ENCODE data around the gene RTCB. TPM values are rescaled to one million over a fixed set of nuclear protein-coding genes. Genes with fewer than 3 reads are reported as not detected.

The RTCB gene
- total and polyA plus RNA-seq, 4 donors, result 48.7 to 71.9 (median 53.6) TPM

GRCh38 chr22:32407936-32408335, 4.1 kb downstream of the RTCB start:
- no peak overlapping the region for H3K4me3 ChIP-seq (ENCODE audit: low read length in 2 of 2)
- no peak overlapping the region for H3K27ac ChIP-seq (ENCODE audit: low read depth in 1 of 2, low read length in 2 of 2)
- H3K9me3 ChIP-seq (ENCODE audit: control insufficient read depth, low read length), result no peaks in the 10 kb centered on the region
- peaks cover 3 to 9% of the 10 kb centered on the region in 2 donors for H3K4me1 ChIP-seq (ENCODE audit: control insufficient read depth in 1 of 2, insufficient read depth in 2 of 2, low read length in 2 of 2)
- H3K27me3 ChIP-seq (ENCODE audit: control insufficient read depth in 1 of 2, insufficient read depth in 2 of 2, low read length in 1 of 2), result no peaks in the 10 kb centered on the region
- WGBS, 2 donors, result 48 to 71% methylated on average over 2 of the region's 2 CpGs
- intact Hi-C loops (cut with DNase I), result no loop called here
- peaks cover 7 to 11% of the 10 kb centered on the region in 2 donors for H3K36me3 ChIP-seq (ENCODE audit: control insufficient read depth in 1 of 2, insufficient read depth in 2 of 2, low read length in 1 of 2)
- ATAC-seq (ENCODE audit: low FRiP score) (no peak), DNase-seq (no peak)

- Histone ChIP-seq H3K9me3 (ENCODE audit: control insufficient read depth, low read length) (no peaks in the 10 kb centered on the region), H3K27me3 (ENCODE audit: control insufficient read depth in 1 of 2, insufficient read depth in 2 of 2, low read length in 1 of 2) (no peaks in the 10 kb centered on the region), H3K4me1 (ENCODE audit: control insufficient read depth in 1 of 2, insufficient read depth in 2 of 2, low read length in 2 of 2) (peaks cover 2 to 9% of the 10 kb centered on the region in 2 donors), H3K4me3 (ENCODE audit: low read length in 2 of 2) (no peak overlapping the region), H3K27ac (ENCODE audit: low read depth in 1 of 2, low read length in 2 of 2) (no peak overlapping the region), H3K36me3 (ENCODE audit: control insufficient read depth in 1 of 2, insufficient read depth in 2 of 2, low read length in 1 of 2) (peaks cover 7 to 11% of the 10 kb centered on the region in 2 donors)
- DNase-seq (no peak), ATAC-seq (ENCODE audit: low FRiP score) (no peak)
- WGBS, 2 donors, result 91 to 92% methylated on average over 3 of the region's 3 CpGs
- intact Hi-C loops (cut with DNase I), result no loop called here
Measured at GRCh38 chr22:32407312-32407711, 4.7 kb downstream of the RTCB start.

DNA sequence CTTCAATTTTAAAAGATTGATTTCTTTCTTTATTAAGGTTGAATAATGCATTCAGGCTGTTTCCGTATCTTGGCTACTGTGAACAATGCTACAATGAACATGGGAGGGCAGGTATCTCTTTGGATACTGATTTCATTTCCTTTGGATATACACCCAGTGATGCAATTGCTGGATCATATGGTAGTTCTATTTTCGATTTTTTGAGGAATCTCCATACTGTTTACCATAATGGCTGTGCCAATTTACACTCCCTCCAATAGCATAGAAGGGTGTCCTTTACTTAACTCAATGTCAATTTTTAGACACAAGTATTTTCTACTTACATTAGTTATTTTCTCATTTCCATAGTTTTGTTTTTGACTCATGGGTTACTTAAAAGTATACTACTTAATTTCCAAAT, 8.0 kb downstream of the RTCB start:
- ATAC-seq (ENCODE audit: low FRiP score) (no peak), DNase-seq (no peak)
- WGBS, 2 donors, result 84 to 87% methylated on average over 2 of the region's 2 CpGs
- Histone ChIP-seq H3K9me3 (ENCODE audit: control insufficient read depth, low read length) (no peaks in the 10 kb centered on the region), H3K27me3 (ENCODE audit: control insufficient read depth in 1 of 2, insufficient read depth in 2 of 2, low read length in 1 of 2) (no peaks in the 10 kb centered on the region), H3K4me3 (ENCODE audit: low read length in 2 of 2) (no peak overlapping the region), H3K27ac (ENCODE audit: low read depth in 1 of 2, low read length in 2 of 2) (no peak overlapping the region), H3K4me1 (ENCODE audit: control insufficient read depth in 1 of 2, insufficient read depth in 2 of 2, low read length in 2 of 2) (peaks cover 0 to 2% of the 10 kb centered on the region in 2 donors), H3K36me3 (ENCODE audit: control insufficient read depth in 1 of 2, insufficient read depth in 2 of 2, low read length in 1 of 2) (peaks cover 13% of the 10 kb centered on the region in 2 donors)
- intact Hi-C loops (cut with DNase I), result no loop called here

DNA sequence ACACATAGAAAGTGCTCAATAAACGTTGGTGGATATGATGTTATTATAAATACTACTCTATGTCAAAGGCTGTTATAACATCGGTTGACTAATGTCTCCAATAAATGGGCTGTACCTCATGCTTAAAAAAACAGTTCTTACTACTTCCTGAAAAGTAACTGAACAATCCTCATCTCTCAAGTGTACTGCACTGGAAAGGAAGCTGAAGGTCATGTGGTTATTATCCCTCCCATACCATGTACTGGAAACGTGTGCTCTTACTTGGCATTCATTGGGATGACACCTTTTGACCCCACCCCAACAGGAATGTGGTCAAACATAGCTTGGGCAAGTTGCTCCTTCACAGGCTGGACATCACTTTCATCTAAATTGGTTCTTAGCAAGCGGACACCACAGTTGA, 10.6 kb downstream of the RTCB start:
- H3K27ac ChIP-seq (ENCODE audit: low read depth in 1 of 2, low read length in 2 of 2), result no peak overlapping the region
- ATAC-seq (ENCODE audit: low FRiP score), result no peak
- H3K9me3 ChIP-seq (ENCODE audit: control insufficient read depth, low read length), result no peaks in the 10 kb centered on the region
- intact Hi-C loops (cut with DNase I), result no loop called here
- H3K36me3 ChIP-seq (ENCODE audit: control insufficient read depth in 1 of 2, insufficient read depth in 2 of 2, low read length in 1 of 2), result peaks cover 9 to 12% of the 10 kb centered on the region in 2 donors
- H3K4me3 ChIP-seq (ENCODE audit: low read length in 2 of 2), result no peak overlapping the region
- no peaks in the 10 kb centered on the region for H3K27me3 ChIP-seq (ENCODE audit: control insufficient read depth in 1 of 2, insufficient read depth in 2 of 2, low read length in 1 of 2)
- H3K4me1 ChIP-seq (ENCODE audit: control insufficient read depth in 1 of 2, insufficient read depth in 2 of 2, low read length in 2 of 2), result no peaks in the 10 kb centered on the region
- WGBS, 2 donors, result 74 to 77% methylated on average over 4 of the region's 4 CpGs
- DNase-seq, result no peak

GRCh38 chr22:32396746-32397145, 15.3 kb downstream of the RTCB start:
- no peak for ATAC-seq (ENCODE audit: low FRiP score)
- H3K4me1 ChIP-seq (ENCODE audit: control insufficient read depth in 1 of 2, insufficient read depth in 2 of 2, low read length in 2 of 2), result no peaks in the 10 kb centered on the region
- H3K27me3 ChIP-seq (ENCODE audit: control insufficient read depth in 1 of 2, insufficient read depth in 2 of 2, low read length in 1 of 2), result no peaks in the 10 kb centered on the region
- peaks cover 17 to 22% of the 10 kb centered on the region in 2 donors for H3K36me3 ChIP-seq (ENCODE audit: control insufficient read depth in 1 of 2, insufficient read depth in 2 of 2, low read length in 1 of 2)
- intact Hi-C loops (cut with DNase I), result no loop called here
- no peaks in the 10 kb centered on the region for H3K9me3 ChIP-seq (ENCODE audit: control insufficient read depth, low read length)
- no peak overlapping the region for H3K27ac ChIP-seq (ENCODE audit: low read depth in 1 of 2, low read length in 2 of 2)
- H3K4me3 ChIP-seq (ENCODE audit: low read length in 2 of 2), result no peak overlapping the region
- no peak for DNase-seq
- WGBS, 2 donors, result 81 to 82% methylated on average over 5 of the region's 5 CpGs

GRCh38 chr22:32396255-32396654, 15.8 kb downstream of the RTCB start:
- Histone ChIP-seq H3K27ac (ENCODE audit: low read depth in 1 of 2, low read length in 2 of 2) (no peak overlapping the region), H3K36me3 (ENCODE audit: control insufficient read depth in 1 of 2, insufficient read depth in 2 of 2, low read length in 1 of 2) (peaks cover 17 to 19% of the 10 kb centered on the region in 2 donors), H3K4me3 (ENCODE audit: low read length in 2 of 2) (no peak overlapping the region), H3K9me3 (ENCODE audit: control insufficient read depth, low read length) (no peaks in the 10 kb centered on the region), H3K27me3 (ENCODE audit: control insufficient read depth in 1 of 2, insufficient read depth in 2 of 2, low read length in 1 of 2) (no peaks in the 10 kb centered on the region), H3K4me1 (ENCODE audit: control insufficient read depth in 1 of 2, insufficient read depth in 2 of 2, low read length in 2 of 2) (no peaks in the 10 kb centered on the region)
- ATAC-seq (ENCODE audit: low FRiP score), result no peak
- intact Hi-C loops (cut with DNase I), result no loop called here
- no peak for DNase-seq
- 87 to 88% methylated on average over 1 of the region's 1 CpG for WGBS, 2 donors

- H3K27ac ChIP-seq (ENCODE audit: low read depth in 1 of 2, low read length in 2 of 2), result no peak overlapping the region
- 91% methylated on average over 5 of the region's 5 CpGs for WGBS, 2 donors
- intact Hi-C loops (cut with DNase I), result no loop called here
- no peaks in the 10 kb centered on the region for H3K9me3 ChIP-seq (ENCODE audit: control insufficient read depth, low read length)
- H3K36me3 ChIP-seq (ENCODE audit: control insufficient read depth in 1 of 2, insufficient read depth in 2 of 2, low read length in 1 of 2), result peaks cover 18% of the 10 kb centered on the region in 2 donors
- H3K27me3 ChIP-seq (ENCODE audit: control insufficient read depth in 1 of 2, insufficient read depth in 2 of 2, low read length in 1 of 2), result no peaks in the 10 kb centered on the region
- no peaks in the 10 kb centered on the region for H3K4me1 ChIP-seq (ENCODE audit: control insufficient read depth in 1 of 2, insufficient read depth in 2 of 2, low read length in 2 of 2)
- ATAC-seq (ENCODE audit: low FRiP score) (no peak), DNase-seq (no peak)
- no peak overlapping the region for H3K4me3 ChIP-seq (ENCODE audit: low read length in 2 of 2)
Measured at GRCh38 chr22:32395107-32395506, 16.9 kb downstream of the RTCB start.

DNA sequence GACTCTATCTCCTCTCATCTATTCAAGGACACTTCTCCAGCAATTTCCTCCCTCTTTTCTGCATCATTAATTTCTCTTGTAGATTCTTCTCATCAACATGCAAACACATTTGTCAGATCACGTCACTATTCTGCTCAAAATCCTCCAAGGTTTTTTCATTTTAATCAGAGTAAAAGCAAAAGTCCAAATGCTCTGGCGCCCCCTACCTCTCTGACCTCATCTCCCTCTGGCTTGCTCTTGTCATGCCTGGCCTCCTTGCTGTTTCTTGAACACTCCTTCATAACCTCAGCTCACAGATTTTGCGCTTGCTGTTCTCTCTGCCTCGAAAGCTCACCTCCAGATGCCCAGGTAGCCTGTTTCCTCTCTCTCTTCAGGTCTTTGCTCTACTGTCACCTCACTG, 22.4 kb downstream of the RTCB start:
- H3K36me3 ChIP-seq (ENCODE audit: control insufficient read depth in 1 of 2, insufficient read depth in 2 of 2, low read length in 1 of 2), result peaks cover 13 to 34% of the 10 kb centered on the region in 2 donors
- DNase-seq, result no peak
- no peaks in the 10 kb centered on the region for H3K27me3 ChIP-seq (ENCODE audit: control insufficient read depth in 1 of 2, insufficient read depth in 2 of 2, low read length in 1 of 2)
- H3K4me1 ChIP-seq (ENCODE audit: control insufficient read depth in 1 of 2, insufficient read depth in 2 of 2, low read length in 2 of 2), result no peaks in the 10 kb centered on the region
- H3K9me3 ChIP-seq (ENCODE audit: control insufficient read depth, low read length), result no peaks in the 10 kb centered on the region
- intact Hi-C loops (cut with DNase I), result no loop called here
- no peak for ATAC-seq (ENCODE audit: low FRiP score)
- no peak overlapping the region for H3K27ac ChIP-seq (ENCODE audit: low read depth in 1 of 2, low read length in 2 of 2)
- H3K4me3 ChIP-seq (ENCODE audit: low read length in 2 of 2), result no peak overlapping the region
- 76 to 80% methylated on average over 4 of the region's 4 CpGs for WGBS, 2 donors

- Histone ChIP-seq H3K27ac (ENCODE audit: low read depth in 1 of 2, low read length in 2 of 2) (no peak overlapping the region), H3K36me3 (ENCODE audit: control insufficient read depth in 1 of 2, insufficient read depth in 2 of 2, low read length in 1 of 2) (peaks cover 8 to 23% of the 10 kb centered on the region in 2 donors)
Measured at GRCh38 chr22:32385681-32386080, 26.4 kb downstream of the RTCB start.

More at GRCh38 chr22:32385681-32386080, 26.4 kb downstream of the RTCB start:
- Histone ChIP-seq H3K4me3 (ENCODE audit: low read length in 2 of 2) (no peak overlapping the region), H3K4me1 (ENCODE audit: control insufficient read depth in 1 of 2, insufficient read depth in 2 of 2, low read length in 2 of 2) (no peaks in the 10 kb centered on the region), H3K9me3 (ENCODE audit: control insufficient read depth, low read length) (no peaks in the 10 kb centered on the region), H3K27me3 (ENCODE audit: control insufficient read depth in 1 of 2, insufficient read depth in 2 of 2, low read length in 1 of 2) (no peaks in the 10 kb centered on the region)
- 97 to 100% methylated on average over 1 of the region's 1 CpG for WGBS, 2 donors
- intact Hi-C loops (cut with DNase I), result no loop called here
- DNase-seq, result no peak
- no peak for ATAC-seq (ENCODE audit: low FRiP score)

All from aorta (tissue), 5 donors.